GM12878 (cell line): ENCODE results near the gene AGBL4.

Experiments used
- RAD21 ChIP-seq: IDR thresholded peaks from 2 replicates; pipeline ENCODE4 v1.6.1; 2011; ENCODE audit warnings: mild to moderate bottlenecking, low read depth, low read length, moderate library complexity; ENCODE audit not compliant: insufficient read depth
- REST ChIP-seq: IDR thresholded peaks from 2 replicates; pipeline ENCODE4 v1.6.1; 2012; ENCODE audit warnings: mild to moderate bottlenecking, low read depth, low read length

GRCh38 chr1:49045371-49045770, 978.4 kb downstream of the AGBL4 start:
- TF ChIP-seq RAD21 = no peak
- TF ChIP-seq REST = no peak
